K562 (cell line): ENCODE results near the gene TSPAN18. TPM values are rescaled to one million over a fixed set of nuclear protein-coding genes. Genes with fewer than 3 reads are reported as not detected.
A peak's percentile ranks its signal among the peaks of the same experiment; 100 is the strongest.

ENCODE experiments used
- ARID1B ChIP-seq: fragments of 450-650 bp; IDR thresholded peaks from 2 replicates; pipeline ENCODE4 v1.6.1; 2016; ENCODE audit warnings: antibody characterized with exemption, mild to moderate bottlenecking, inconsistent platforms
- HDAC3 ChIP-seq: fragments of 450-650 bp; IDR thresholded peaks from 2 replicates; pipeline ENCODE4 v1.6.1; 2018; ENCODE audit warnings: borderline replicate concordance, mild to moderate bottlenecking, moderate library complexity; ENCODE audit not compliant: partially characterized antibody
- HNRNPUL1 ChIP-seq: fragments of 200-400 bp; formaldehyde crosslinking; IDR thresholded peaks from 2 replicates; pipeline ENCODE4 v1.6.1; 2017; ENCODE audit warnings: low read length
- JUND ChIP-seq, 2 experiments: IDR thresholded peaks; 2 replicates in 1 of 2; 3 replicates in 1 of 2; pipeline ENCODE4 v1.6.1; 2011; ENCODE audit warnings: borderline replicate concordance in 2 of 2, low read depth in 2 of 2, low read length in 2 of 2, improper control_type of control experiment in 1 of 2, missing biosample characterization in 1 of 2, missing genetic modification characterization in 1 of 2, missing genetic modification reagents in 1 of 2
- TBL1XR1 ChIP-seq, 2 experiments: IDR thresholded peaks; 2 replicates each; pipeline ENCODE4 v1.6.1; 2012; ENCODE audit warnings: improper control_type of control experiment in 2 of 2, low read length in 2 of 2, mild to moderate bottlenecking in 1 of 2
- ZNF175 ChIP-seq: fragments of 200-800 bp; sonication (Bioruptor generic); IDR thresholded peaks from 2 replicates; pipeline ENCODE4 v1.6.1; 2016; ENCODE audit warnings: low read depth, mild to moderate bottlenecking, missing genetic modification characterization, missing compliant biosample characterization
- ZNF316 ChIP-seq: fragments of 450-650 bp; IDR thresholded peaks from 2 replicates; pipeline ENCODE4 v1.6.1; 2016
- ZNF644 ChIP-seq: fragments of 200-800 bp; sonication (Bioruptor generic); IDR thresholded peaks from 2 replicates; pipeline ENCODE4 v1.6.1; 2016; ENCODE audit warnings: low read depth, missing genetic modification characterization, missing compliant biosample characterization
- polyA plus RNA-seq, 8 experiments: library from polyadenylated mRNA; depleted of rRNA in 4 of 8; stranded (reverse) in 5 of 8; unstranded in 3 of 8; fragments of >200 nt; fragmentation: Nextera tagmentation in 2 of 8; fragmentation: Illumina TruSeq in 1 of 8; extraction: Ambion mirVana in 2 of 8; extraction: Trizol in 1 of 8; gene quantifications; 2 replicates each; pipeline versions ENCODE4 v1.2.1 to v1.2.3, GENCODE V29; 2011 to 2014; ENCODE audit warnings: inconsistent platforms in 1 of 8, missing spikeins in 1 of 8
- total RNA-seq, 7 experiments: library from RNA; depleted of rRNA in 6 of 7; stranded (reverse); fragments of >200 nt in 6 of 7; fragmentation: Illumina TruSeq in 2 of 7; extraction: Trizol in 2 of 7; gene quantifications; 2 replicates each; pipeline versions ENCODE4 v1.2.1 to v1.2.3, GENCODE V29; 2011 to 2021; ENCODE audit warnings: low replicate concordance in 1 of 7
- TF ChIP-seq, protein P1 (sequence below), 3 experiments: fragments of 200-800 bp in 1 of 3; fragments of 250-450 bp in 1 of 3; fragments of 450-650 bp in 1 of 3; sonication (Bioruptor Pico) in 1 of 3; sonication (Bioruptor generic) in 1 of 3; formaldehyde crosslinking in 1 of 3; IDR thresholded peaks; 2 replicates each; pipeline versions ENCODE4 v1.6.1 to v1.8.0; 2016 to 2022; ENCODE audit warnings: mild to moderate bottlenecking in 2 of 3, missing genetic modification characterization in 2 of 3, missing compliant biosample characterization in 1 of 3, moderate library complexity in 1 of 3
- TF ChIP-seq, protein P2 (sequence below), 2 experiments: fragments of 450-650 bp; IDR thresholded peaks; 2 replicates each; pipeline ENCODE4 v1.6.1; 2016
- TF ChIP-seq, protein P3 (sequence below): sonication (generic); formaldehyde crosslinking; IDR thresholded peaks from 2 replicates; pipeline ENCODE4 v1.8.1; 2023; ENCODE audit warnings: mild to moderate bottlenecking, missing genetic modification reagents
- TF ChIP-seq, protein P4 (sequence below), 2 experiments: fragments of 450-650 bp in 1 of 2; sonication (generic) in 1 of 2; formaldehyde crosslinking in 1 of 2; IDR thresholded peaks in 1 of 2; conservative IDR thresholded peaks in 1 of 2; 2 replicates each; pipeline versions ENCODE4 v1.6.1 to v1.8.1; 2016 to 2023; ENCODE audit warnings: mild to moderate bottlenecking in 2 of 2, moderate library complexity in 2 of 2, inconsistent platforms in 1 of 2, missing genetic modification reagents in 1 of 2
- TF ChIP-seq, protein P5 (sequence below): sonication (generic); formaldehyde crosslinking; IDR thresholded peaks from 2 replicates; pipeline ENCODE4 v1.8.1; 2022; ENCODE audit warnings: missing genetic modification reagents
- TF ChIP-seq, protein P6 (sequence below): fragments of 450-650 bp; IDR thresholded peaks from 2 replicates; pipeline ENCODE4 v1.6.1; 2016; ENCODE audit warnings: low read depth, mild to moderate bottlenecking, moderate library complexity

Gene TSPAN18
- total and polyA plus RNA-seq, 9 of the 15 experiments (the other 6 are each of a cell fraction or from before 2014, with no cell fraction given): 0.17 to 0.35 (median 0.22) TPM; not detected in 4

DNA sequence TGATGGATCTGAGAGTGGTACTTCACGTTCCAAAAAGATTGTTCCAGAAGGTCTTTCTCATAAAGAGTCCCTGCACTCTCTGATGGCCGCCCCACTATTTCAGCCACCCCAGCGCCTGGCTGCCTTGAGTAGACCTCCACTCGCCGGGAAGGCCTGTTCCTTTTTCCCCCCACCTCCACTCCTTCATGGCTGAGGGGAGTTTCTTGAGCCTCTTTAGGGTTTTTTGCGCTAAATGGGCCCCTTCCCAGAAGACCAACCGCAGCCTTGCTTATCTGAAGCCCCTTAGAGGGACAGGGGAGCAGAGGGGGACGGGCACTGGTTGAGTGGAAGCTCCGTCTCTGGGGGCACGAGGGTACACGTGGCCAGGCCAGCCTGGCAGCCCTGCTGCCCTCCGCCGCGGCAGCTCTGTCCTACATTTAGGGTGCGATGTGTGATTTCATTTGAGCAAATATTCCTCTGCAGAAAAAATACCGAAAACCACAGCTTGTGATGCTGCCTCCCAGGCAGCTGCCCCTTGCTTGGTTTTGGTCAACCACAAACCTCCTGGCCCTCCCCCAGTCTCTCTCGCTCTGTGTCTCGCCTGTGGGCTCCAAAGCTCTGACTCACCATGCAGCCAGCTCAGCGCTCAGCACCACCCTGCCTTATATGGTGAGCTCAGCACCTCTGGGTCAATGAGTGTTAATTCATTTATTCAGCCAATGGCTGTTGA lies 135.2 kb downstream of the TSPAN18 start (continued):
- peak; percentile 85 for TF ChIP-seq JUND (IDR thresholded peaks at IDR 0.05; ENCODE audit: borderline replicate concordance, low read depth, low read length)
- TF ChIP-seq JUND (tag; IDR thresholded peaks at IDR 0.05; ENCODE audit: borderline replicate concordance, low read depth, low read length): peak; percentile 71; the same call in 1 of the 3 replicates
- TF ChIP-seq, protein P1, sequence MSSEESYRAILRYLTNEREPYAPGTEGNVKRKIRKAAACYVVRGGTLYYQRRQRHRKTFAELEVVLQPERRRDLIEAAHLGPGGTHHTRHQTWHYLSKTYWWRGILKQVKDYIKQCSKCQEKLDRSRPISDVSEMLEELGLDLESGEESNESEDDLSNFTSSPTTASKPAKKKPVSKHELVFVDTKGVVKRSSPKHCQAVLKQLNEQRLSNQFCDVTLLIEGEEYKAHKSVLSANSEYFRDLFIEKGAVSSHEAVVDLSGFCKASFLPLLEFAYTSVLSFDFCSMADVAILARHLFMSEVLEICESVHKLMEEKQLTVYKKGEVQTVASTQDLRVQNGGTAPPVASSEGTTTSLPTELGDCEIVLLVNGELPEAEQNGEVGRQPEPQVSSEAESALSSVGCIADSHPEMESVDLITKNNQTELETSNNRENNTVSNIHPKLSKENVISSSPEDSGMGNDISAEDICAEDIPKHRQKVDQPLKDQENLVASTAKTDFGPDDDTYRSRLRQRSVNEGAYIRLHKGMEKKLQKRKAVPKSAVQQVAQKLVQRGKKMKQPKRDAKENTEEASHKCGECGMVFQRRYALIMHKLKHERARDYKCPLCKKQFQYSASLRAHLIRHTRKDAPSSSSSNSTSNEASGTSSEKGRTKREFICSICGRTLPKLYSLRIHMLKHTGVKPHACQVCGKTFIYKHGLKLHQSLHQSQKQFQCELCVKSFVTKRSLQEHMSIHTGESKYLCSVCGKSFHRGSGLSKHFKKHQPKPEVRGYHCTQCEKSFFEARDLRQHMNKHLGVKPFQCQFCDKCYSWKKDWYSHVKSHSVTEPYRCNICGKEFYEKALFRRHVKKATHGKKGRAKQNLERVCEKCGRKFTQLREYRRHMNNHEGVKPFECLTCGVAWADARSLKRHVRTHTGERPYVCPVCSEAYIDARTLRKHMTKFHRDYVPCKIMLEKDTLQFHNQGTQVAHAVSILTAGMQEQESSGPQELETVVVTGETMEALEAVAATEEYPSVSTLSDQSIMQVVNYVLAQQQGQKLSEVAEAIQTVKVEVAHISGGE (CRISPR knock-in tag; IDR thresholded peaks at IDR 0.05): peak in 1 of 3 experiments; percentile 69; a peak in 2 of 6 replicates
- TF ChIP-seq, protein P2, sequence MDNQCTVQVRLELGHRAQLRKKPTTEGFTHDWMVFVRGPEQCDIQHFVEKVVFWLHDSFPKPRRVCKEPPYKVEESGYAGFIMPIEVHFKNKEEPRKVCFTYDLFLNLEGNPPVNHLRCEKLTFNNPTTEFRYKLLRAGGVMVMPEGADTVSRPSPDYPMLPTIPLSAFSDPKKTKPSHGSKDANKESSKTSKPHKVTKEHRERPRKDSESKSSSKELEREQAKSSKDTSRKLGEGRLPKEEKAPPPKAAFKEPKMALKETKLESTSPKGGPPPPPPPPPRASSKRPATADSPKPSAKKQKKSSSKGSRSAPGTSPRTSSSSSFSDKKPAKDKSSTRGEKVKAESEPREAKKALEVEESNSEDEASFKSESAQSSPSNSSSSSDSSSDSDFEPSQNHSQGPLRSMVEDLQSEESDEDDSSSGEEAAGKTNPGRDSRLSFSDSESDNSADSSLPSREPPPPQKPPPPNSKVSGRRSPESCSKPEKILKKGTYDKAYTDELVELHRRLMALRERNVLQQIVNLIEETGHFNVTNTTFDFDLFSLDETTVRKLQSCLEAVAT (IDR thresholded peaks at IDR 0.05): peak in 1 of 2 experiments; percentile 59; a peak in 2 of 4 replicates
- TF ChIP-seq, protein P3, sequence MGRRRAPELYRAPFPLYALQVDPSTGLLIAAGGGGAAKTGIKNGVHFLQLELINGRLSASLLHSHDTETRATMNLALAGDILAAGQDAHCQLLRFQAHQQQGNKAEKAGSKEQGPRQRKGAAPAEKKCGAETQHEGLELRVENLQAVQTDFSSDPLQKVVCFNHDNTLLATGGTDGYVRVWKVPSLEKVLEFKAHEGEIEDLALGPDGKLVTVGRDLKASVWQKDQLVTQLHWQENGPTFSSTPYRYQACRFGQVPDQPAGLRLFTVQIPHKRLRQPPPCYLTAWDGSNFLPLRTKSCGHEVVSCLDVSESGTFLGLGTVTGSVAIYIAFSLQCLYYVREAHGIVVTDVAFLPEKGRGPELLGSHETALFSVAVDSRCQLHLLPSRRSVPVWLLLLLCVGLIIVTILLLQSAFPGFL (CRISPR knock-in tag): no peak
- TF ChIP-seq, protein P4, sequence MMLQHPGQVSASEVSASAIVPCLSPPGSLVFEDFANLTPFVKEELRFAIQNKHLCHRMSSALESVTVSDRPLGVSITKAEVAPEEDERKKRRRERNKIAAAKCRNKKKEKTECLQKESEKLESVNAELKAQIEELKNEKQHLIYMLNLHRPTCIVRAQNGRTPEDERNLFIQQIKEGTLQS (IDR thresholded peaks at IDR 0.05): peak; percentile 75
- TF ChIP-seq, protein P4 (CRISPR knock-in tag; conservative IDR thresholded peaks at IDR 0.05): 0 out of 2 replicates have a peak, but pooled peaks have one; percentile 55
- TF ChIP-seq HNRNPUL1: no peak
- TF ChIP-seq HDAC3: peak; percentile 34
- TF ChIP-seq, protein P5, sequence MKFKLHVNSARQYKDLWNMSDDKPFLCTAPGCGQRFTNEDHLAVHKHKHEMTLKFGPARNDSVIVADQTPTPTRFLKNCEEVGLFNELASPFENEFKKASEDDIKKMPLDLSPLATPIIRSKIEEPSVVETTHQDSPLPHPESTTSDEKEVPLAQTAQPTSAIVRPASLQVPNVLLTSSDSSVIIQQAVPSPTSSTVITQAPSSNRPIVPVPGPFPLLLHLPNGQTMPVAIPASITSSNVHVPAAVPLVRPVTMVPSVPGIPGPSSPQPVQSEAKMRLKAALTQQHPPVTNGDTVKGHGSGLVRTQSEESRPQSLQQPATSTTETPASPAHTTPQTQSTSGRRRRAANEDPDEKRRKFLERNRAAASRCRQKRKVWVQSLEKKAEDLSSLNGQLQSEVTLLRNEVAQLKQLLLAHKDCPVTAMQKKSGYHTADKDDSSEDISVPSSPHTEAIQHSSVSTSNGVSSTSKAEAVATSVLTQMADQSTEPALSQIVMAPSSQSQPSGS (CRISPR knock-in tag): no peak
- TF ChIP-seq, protein P6, sequence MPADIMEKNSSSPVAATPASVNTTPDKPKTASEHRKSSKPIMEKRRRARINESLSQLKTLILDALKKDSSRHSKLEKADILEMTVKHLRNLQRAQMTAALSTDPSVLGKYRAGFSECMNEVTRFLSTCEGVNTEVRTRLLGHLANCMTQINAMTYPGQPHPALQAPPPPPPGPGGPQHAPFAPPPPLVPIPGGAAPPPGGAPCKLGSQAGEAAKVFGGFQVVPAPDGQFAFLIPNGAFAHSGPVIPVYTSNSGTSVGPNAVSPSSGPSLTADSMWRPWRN: peak; percentile 87
- peak; percentile 68; the same call in 1 of the 2 replicates for TF ChIP-seq ZNF175 (CRISPR knock-in tag)
- TF ChIP-seq ZNF644 (tag): no peak
- TF ChIP-seq ZNF316: no peak
- TF ChIP-seq TBL1XR1 (IDR thresholded peaks at IDR 0.05; ENCODE audit: low read length in 2 of 2): no peak
- peak; percentile 27; the same call in 1 of the 2 replicates for TF ChIP-seq ARID1B
